OCI-LY1 (cell line): ENCODE results near the gene UBAP1.
"Not testable (repeated sequence)": the region's sequence is repeated elsewhere in the genome, so short reads cannot be mapped to it uniquely, and the experiment has no call there.

Source experiments
- CTCF ChIP-seq: fragments of 200-600 bp; sonication (generic), shearing (Covaris generic); IDR thresholded peaks from 2 replicates; pipeline ENCODE4 v1.5.1; 2017; ENCODE audit warnings: mild to moderate bottlenecking, antibody characterized with exemption, low read length, moderate library complexity, mixed read lengths
- EZH2 ChIP-seq: fragments of 200-600 bp; sonication (generic), shearing (Covaris generic); IDR thresholded peaks from 2 replicates; pipeline ENCODE4 v1.8.0; 2017; ENCODE audit warnings: borderline replicate concordance, mixed run types, mild to moderate bottlenecking, antibody characterized with exemption, low read length, moderate library complexity, mixed read lengths

DNA sequence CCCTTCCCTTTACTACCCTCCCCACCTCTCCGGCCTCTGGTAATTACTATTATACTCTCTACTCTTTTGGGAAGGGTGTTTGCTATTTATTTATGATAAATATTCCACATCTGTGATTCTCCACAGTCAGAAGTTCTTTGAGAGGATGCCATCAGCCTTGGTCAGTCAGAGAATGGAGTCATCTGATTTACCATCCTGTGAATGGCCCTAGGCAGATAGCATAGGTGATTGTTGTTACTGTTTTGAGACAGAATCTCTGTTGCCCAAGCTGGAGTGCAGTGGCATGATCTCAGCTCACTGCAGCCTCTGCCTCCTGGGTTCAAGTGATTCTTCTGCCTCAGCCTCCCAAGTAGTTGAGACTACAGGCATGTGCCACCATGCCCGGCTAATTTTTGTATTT lies 38.2 kb downstream of the UBAP1 start:
- TF ChIP-seq CTCF, EZH2: not testable (repeated sequence)
